NB4 (cell line): ENCODE measurements around the gene BAIAP2.

Experiments used
- DNase-seq: peaks from one replicate; pipeline ENCODE4 v3.0.0; 2010; ENCODE audit warnings: low read depth
- H3K4me3 ChIP-seq: one replicate; pipeline ENCODE4 v1.5.1; 2011; ENCODE audit warnings: mild to moderate bottlenecking, low read depth, low read length, moderate library complexity
- MAX ChIP-seq: IDR thresholded peaks from 2 replicates; pipeline ENCODE4 v1.6.1; 2011; ENCODE audit warnings: low read depth, low read length
- MYC ChIP-seq: IDR thresholded peaks from 2 replicates; pipeline ENCODE4 v1.6.1; 2011; ENCODE audit warnings: low read depth, low read length
- POLR2A ChIP-seq: IDR thresholded peaks from 2 replicates; pipeline ENCODE4 v1.6.1; 2011; ENCODE audit warnings: mild to moderate bottlenecking; ENCODE audit not compliant: insufficient read length; ENCODE audit errors: extremely low read depth
- TF ChIP-seq, protein P1 (sequence below): IDR thresholded peaks from one replicate; pipeline ENCODE4 v1.5.1; 2012; ENCODE audit warnings: low read depth, low read length

The BAIAP2 gene

DNA sequence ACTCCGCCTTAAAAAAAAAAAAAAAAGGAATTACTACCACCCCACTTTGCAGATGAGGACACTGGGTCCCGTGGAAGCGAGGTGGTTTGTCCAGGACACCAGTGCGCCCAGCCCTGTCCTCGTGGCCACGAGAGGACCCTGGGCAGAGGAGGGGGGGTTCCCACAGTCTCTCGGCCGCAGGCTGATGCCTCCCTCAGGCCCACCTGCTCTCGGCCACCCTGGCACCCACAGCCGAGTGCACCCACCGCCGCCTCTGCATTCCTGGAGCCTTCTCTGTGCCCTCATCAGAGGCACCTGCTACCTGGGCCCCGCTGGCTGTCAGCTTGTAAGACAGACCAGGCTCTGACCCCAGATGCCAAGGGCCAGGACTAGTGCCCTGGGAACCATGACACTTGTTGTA lies 102.3 kb downstream of the BAIAP2 start:
- DNase-seq = no peak
- no peak overlapping the region for H3K4me3 ChIP-seq
- TF ChIP-seq MAX = no peak
- no peak for TF ChIP-seq POLR2A
- TF ChIP-seq, protein P1, sequence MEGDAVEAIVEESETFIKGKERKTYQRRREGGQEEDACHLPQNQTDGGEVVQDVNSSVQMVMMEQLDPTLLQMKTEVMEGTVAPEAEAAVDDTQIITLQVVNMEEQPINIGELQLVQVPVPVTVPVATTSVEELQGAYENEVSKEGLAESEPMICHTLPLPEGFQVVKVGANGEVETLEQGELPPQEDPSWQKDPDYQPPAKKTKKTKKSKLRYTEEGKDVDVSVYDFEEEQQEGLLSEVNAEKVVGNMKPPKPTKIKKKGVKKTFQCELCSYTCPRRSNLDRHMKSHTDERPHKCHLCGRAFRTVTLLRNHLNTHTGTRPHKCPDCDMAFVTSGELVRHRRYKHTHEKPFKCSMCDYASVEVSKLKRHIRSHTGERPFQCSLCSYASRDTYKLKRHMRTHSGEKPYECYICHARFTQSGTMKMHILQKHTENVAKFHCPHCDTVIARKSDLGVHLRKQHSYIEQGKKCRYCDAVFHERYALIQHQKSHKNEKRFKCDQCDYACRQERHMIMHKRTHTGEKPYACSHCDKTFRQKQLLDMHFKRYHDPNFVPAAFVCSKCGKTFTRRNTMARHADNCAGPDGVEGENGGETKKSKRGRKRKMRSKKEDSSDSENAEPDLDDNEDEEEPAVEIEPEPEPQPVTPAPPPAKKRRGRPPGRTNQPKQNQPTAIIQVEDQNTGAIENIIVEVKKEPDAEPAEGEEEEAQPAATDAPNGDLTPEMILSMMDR = no peak
- no peak for TF ChIP-seq MYC

DNA sequence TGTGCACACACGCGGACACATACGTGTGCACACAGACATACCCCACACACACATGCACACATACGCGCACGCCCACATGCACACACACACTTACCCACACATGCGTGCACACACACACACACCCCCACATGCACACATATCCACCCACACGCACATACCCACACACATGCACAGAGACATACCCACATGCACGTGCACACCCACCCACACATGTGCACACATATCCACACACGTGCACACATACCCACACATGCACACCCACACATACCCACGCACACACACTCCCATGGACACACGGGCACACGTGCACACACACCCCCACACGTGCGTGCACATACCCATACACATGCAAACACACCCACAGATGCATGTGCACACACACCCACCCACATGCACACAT lies 103.1 kb downstream of the BAIAP2 start:
- DNase-seq = no peak
- no peak overlapping the region for H3K4me3 ChIP-seq
- TF ChIP-seq POLR2A = no peak
- no peak for TF ChIP-seq MAX
- TF ChIP-seq MYC = no peak
- TF ChIP-seq, protein P1 = no peak

- no peak overlapping the region for H3K4me3 ChIP-seq
- no peak for DNase-seq
- no peak for TF ChIP-seq MYC
- TF ChIP-seq, protein P1 = no peak
- no peak for TF ChIP-seq MAX
- TF ChIP-seq POLR2A = no peak
Observed at GRCh38 chr17:81138500-81138899, 103.5 kb downstream of the BAIAP2 start.

DNA sequence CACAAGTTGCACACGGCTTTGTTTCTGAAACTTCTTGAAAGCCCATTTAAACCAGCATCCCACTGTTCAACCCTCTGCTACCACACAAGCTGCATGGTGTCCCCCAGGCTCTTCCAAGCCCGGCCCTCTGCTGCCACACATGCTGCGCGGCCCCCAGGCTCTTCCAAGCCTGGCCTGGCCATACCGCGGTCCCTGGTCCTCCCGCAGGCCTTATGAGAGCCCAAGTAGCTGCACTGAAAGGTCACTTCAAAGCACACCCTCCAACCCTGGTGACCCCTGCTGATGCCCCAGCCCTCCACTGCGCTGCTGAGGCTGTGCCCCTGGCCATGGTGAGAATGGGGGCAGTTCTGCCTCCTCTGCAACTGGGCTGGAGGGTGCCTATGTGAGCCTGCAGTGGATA lies 104.5 kb downstream of the BAIAP2 start:
- TF ChIP-seq MAX (no peak), MYC (no peak), POLR2A (no peak)
- TF ChIP-seq, protein P1 = no peak
- no peak overlapping the region for H3K4me3 ChIP-seq
- DNase-seq = no peak

DNA sequence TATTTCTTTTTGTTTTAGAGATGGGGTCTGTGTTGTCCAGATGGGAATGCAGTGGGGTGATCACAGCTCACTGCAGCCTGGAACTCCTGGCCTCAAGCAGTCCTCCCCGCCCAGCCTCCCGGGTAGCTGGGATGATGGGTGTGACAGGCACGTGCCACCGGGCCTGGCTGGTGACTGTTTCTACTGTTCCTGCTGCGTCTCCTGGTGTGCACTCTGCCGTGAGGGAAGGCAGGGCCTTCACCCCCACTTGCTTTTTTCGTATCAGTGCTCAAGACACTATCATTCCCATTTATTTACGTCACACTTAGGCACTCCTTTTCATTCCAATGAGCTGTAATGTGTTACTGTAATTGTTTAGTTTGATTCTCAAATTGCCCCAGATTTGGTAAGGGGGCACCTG lies 105.1 kb downstream of the BAIAP2 start:
- no peak for DNase-seq
- H3K4me3 ChIP-seq = no peak overlapping the region
- TF ChIP-seq MYC = no peak
- TF ChIP-seq MAX = no peak
- TF ChIP-seq, protein P1 = no peak
- TF ChIP-seq POLR2A = no peak

DNA sequence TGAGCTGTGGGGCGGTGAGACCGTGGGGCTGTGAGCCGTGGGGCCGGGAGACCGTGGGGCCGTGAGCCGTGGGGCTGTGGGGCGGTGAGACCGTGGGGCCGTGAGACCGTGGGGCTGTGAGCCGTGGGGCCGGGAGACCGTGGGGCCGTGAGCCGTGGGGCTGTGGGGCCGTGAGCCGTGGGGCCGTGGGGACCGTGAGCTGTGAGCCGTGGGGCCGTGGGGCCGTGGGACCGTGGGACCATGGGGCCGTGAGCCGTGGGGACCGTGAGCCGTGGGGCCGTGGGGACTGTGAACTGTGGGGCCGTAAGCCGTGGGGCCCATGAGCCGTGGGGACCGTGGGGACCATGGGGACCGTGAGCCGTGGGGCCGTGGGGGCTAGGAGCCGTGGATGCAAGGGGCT lies 105.7 kb downstream of the BAIAP2 start:
- TF ChIP-seq, protein P1 = no peak
- no peak overlapping the region for H3K4me3 ChIP-seq
- DNase-seq = no peak
